Lower lobe of right lung (tissue), 2 donors: ENCODE measurements around the gene FMNL2. TPM values are rescaled to one million over a fixed set of nuclear protein-coding genes. Genes with fewer than 3 reads are reported as not detected.

Experiments
- ATAC-seq, 2 donors: fragments of 200-7000 bp; cut with Tn5 transposase; one replicate each; pipeline ENCODE4 v1.9.1; 2020 to 2022; ENCODE audit warnings: mild to moderate bottlenecking in 2 of 2, moderate library complexity in 2 of 2
- DNase-seq: peaks from one replicate; pipeline ENCODE4 v3.0.0-alpha.2; 2020
- H3K27ac ChIP-seq: fragments of 200-600 bp; one replicate; pipeline ENCODE4 v1.8.0; 2022
- H3K27me3 ChIP-seq: fragments of 200-600 bp; one replicate; pipeline ENCODE4 v1.8.0; 2022; ENCODE audit warnings: low read depth
- H3K36me3 ChIP-seq: fragments of 200-600 bp; one replicate; pipeline ENCODE4 v1.8.0; 2022; ENCODE audit warnings: mild to moderate bottlenecking
- H3K4me1 ChIP-seq: fragments of 200-600 bp; one replicate; pipeline ENCODE4 v1.8.0; 2022
- H3K4me3 ChIP-seq: fragments of 200-600 bp; one replicate; pipeline ENCODE4 v1.8.0; 2022; ENCODE audit warnings: mild to moderate bottlenecking
- H3K9me3 ChIP-seq: fragments of 200-600 bp; one replicate; pipeline ENCODE4 v1.8.0; 2022
- CTCF ChIP-seq: fragments of 200-600 bp; IDR thresholded peaks from one replicate; pipeline ENCODE4 v1.8.0; 2022; ENCODE audit warnings: antibody characterized with exemption, mild to moderate bottlenecking
- intact Hi-C: fragments of 100-400 bp; cut with DNase I; formaldehyde crosslinking; loops from one replicate; pipeline ENCODE4 v1.11.0; 2022
- total RNA-seq: library from RNA; stranded (reverse); fragmentation: NEBNext Ultra II Directional; extraction: Animal tissue kit (Norgen Biotek cat#: 25700); gene quantifications from one replicate; pipeline ENCODE4 v1.2.1, GENCODE V29; 2021
- donor health status: DM: no; HTN: yes; CAD: no; lungs with severe emphysema.

FMNL2 gene
- total RNA-seq, 1 donor from 2014 or later: 77.9 TPM

DNA sequence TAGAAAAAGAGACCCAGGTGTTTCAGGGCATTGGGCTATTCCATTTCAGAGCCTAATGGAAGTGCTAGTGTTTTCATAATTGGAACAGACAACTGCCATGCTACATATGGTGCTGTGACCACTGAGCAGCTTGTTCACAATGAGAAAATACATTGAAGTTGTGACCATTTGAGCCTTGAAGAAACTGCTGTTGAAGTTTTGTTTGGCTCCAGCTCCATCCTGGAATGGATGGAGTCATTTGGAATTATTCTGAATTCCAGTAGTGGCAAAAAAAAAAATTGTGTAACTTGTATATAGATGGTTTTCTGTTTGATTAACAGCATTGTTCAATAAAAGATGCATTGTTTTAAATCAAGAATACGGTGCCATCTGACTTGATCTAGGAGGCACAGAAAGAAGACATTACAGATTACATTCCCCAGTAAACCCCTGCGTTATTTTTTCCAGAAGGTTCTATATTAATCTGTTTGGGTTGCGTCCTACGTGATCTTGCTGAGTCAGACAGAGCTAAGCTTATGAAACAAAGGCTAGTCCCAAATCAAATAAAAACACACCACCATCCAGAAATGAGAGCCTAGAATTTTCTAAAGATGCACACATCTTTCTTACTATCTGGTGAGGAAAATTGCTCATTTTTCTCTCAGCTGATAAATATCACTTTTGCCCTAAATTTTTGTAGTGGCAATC, 19.2 kb downstream of the FMNL2 start:
- Histone ChIP-seq H3K9me3 (no peaks in the 10 kb centered on the region), H3K27me3 (no peaks in the 10 kb centered on the region), H3K4me3 (no peak overlapping the region), H3K36me3 (no peaks in the 10 kb centered on the region), H3K27ac (no peak overlapping the region), H3K4me1 (peaks cover 2% of the 10 kb centered on the region)
- intact Hi-C loops: no loop called here
- DNase-seq: no peak
- no peak for TF ChIP-seq CTCF
- ATAC-seq: no peak

DNA sequence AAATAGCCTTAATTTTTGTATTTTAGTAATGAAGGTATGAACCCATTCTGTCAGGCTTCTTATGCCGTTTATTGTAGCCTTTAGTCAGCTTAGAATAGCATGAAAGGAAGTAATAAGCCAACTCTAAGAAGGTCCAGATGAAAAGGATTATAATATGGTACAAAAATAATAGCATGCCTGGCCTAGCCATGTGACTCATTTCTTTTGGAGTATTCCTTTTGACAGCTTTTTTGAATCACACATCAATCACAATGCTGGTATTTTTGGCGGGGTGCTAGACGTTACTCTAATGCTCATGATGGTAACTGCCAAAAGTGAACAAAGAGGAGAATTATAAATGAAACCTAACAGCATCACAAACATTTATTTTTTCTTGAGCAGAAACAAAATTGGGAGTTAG, 19.9 kb downstream of the FMNL2 start:
- ATAC-seq (no peak), DNase-seq (no peak)
- Histone ChIP-seq H3K9me3 (no peaks in the 10 kb centered on the region), H3K36me3 (no peaks in the 10 kb centered on the region), H3K4me1 (peaks cover 5% of the 10 kb centered on the region), H3K27ac (no peak overlapping the region), H3K4me3 (no peak overlapping the region), H3K27me3 (no peaks in the 10 kb centered on the region)
- no peak for TF ChIP-seq CTCF
- intact Hi-C loops: no loop called here

DNA sequence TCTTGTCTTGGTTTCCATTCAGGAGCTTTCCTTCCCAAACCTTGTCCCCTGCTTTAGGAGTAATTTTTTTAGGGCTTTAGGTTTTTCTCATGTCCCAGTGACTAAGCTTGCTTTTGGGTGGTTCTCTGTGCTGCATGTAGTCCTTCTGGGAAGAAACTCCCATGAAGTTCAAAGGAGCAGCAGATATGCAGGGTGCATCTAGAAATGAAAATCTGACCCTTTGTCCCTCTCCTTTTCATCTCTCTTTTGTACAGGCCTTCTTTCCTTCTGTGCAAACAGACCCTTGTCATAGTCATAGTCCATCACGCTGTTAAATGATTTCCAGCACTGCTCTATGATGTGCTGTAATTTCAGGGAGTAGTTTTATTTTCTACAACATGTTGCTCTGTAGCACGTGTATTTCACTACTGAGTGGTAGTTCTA, 20.4 kb downstream of the FMNL2 start:
- no peak for TF ChIP-seq CTCF
- H3K27ac ChIP-seq: no peak overlapping the region
- DNase-seq (no peak), ATAC-seq (no peak)
- no peaks in the 10 kb centered on the region for H3K9me3 ChIP-seq
- no peaks in the 10 kb centered on the region for H3K36me3 ChIP-seq
- peaks cover 5% of the 10 kb centered on the region for H3K4me1 ChIP-seq
- intact Hi-C loops: no loop called here
- no peaks in the 10 kb centered on the region for H3K27me3 ChIP-seq
- no peak overlapping the region for H3K4me3 ChIP-seq

- Histone ChIP-seq H3K27me3 (no peaks in the 10 kb centered on the region), H3K9me3 (no peaks in the 10 kb centered on the region), H3K27ac (no peak overlapping the region), H3K36me3 (no peaks in the 10 kb centered on the region), H3K4me1 (peaks cover 5% of the 10 kb centered on the region), H3K4me3 (no peak overlapping the region)
- TF ChIP-seq CTCF: no peak
- peak; percentile 52 to 89 for ATAC-seq
- intact Hi-C loops: no loop called here
- no peak for DNase-seq
These were observed 24.8 kb downstream of the FMNL2 start for GRCh38 chr2:152359573-152360363.

GRCh38 chr2:152363936-152364335, 29.0 kb downstream of the FMNL2 start:
- no peak for TF ChIP-seq CTCF
- no peaks in the 10 kb centered on the region for H3K9me3 ChIP-seq
- no peaks in the 10 kb centered on the region for H3K27me3 ChIP-seq
- H3K27ac ChIP-seq: no peak overlapping the region
- no peaks in the 10 kb centered on the region for H3K36me3 ChIP-seq
- intact Hi-C loops: no loop called here
- ATAC-seq (no peak), DNase-seq (no peak)
- no peak overlapping the region for H3K4me3 ChIP-seq
- H3K4me1 ChIP-seq: peaks cover 6% of the 10 kb centered on the region
